A204.1 (cell line): ENCODE data around the gene IL17RC.
"Not testable (repeated sequence)": the region's sequence is repeated elsewhere in the genome, so short reads cannot be mapped to it uniquely, and the experiment has no call there.

ENCODE experiments used
- FAIRE-seq: peaks from 2 replicates; lab custom pipeline; 2012; peaks lifted over from hg19 to GRCh38; lab: Jason Lieb, UNC

Gene IL17RC

DNA sequence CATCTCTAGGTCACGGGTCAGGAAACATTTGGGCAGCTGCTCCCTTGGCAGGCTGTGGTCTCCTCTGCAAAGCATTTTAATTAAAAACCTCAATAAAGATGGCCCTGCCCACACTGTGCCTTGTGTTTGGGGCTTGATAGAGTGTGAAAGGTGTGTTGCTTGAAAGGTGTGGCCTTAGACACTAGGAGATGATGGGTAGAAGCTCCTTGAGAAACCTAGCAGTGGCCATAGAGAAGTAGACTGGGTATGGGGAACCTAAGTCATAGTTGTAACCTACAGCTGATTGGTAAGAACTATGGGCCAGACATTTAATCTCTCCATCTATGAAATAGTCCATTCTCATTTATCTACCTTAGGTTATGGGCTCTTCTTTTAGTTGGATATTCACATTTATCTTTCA, 23.2 kb upstream of the IL17RC start:
- no peak for FAIRE-seq

DNA sequence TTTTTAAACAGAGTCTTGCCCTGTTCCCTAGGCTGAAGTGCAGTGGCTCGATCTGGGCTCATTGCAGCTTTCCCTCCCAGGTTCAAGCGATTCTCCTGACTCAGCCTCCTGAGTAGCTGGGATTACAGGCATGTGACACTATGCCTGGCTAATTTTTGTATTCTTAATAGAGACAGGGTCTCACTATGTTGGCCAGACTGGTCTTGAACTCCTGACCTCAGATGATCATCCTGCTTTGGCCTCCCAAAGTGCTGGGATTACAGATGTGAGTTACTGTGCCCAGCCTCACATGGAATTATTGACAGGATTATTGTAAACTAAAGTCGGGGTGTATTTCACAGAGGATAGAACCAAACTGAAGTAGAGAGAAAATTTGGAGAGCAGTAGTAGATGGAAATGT, 21.2 kb upstream of the IL17RC start:
- not testable (repeated sequence) for FAIRE-seq

DNA sequence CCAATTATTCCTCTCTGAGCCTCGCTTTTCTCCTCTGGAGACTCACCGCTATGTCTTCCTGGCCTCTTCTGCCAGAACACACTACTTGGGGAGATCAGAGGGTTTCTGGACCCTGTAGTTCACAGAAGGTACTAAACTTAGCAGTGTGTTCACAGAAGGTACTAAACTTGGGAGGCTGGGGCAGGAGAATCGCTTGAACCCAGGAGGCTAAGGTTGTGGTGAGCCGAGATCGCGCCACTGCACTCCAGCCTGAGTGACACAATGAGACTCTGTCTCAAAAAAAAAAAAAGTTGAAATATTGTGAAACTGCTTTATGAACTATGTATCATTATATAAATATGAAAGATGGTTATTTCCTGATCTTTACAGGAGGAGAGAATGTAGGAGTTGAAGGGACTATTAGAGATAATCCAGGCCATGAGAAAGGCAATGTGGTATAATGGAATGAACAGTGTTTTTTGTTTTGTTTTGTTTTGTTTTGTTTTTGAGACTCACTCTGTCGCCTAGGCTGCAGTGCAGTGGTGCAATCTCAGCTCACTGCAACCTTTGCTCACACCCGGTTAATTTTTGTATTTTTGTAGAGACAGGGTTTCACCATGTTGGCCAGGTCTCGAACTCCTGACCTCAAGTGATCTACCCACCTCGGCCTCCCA, 20.0 kb upstream of the IL17RC start:
- FAIRE-seq, result not testable (repeated sequence)

- FAIRE-seq, result no peak
These were observed 19.2 kb upstream of the IL17RC start for GRCh38 chr3:9897408-9898372.

DNA sequence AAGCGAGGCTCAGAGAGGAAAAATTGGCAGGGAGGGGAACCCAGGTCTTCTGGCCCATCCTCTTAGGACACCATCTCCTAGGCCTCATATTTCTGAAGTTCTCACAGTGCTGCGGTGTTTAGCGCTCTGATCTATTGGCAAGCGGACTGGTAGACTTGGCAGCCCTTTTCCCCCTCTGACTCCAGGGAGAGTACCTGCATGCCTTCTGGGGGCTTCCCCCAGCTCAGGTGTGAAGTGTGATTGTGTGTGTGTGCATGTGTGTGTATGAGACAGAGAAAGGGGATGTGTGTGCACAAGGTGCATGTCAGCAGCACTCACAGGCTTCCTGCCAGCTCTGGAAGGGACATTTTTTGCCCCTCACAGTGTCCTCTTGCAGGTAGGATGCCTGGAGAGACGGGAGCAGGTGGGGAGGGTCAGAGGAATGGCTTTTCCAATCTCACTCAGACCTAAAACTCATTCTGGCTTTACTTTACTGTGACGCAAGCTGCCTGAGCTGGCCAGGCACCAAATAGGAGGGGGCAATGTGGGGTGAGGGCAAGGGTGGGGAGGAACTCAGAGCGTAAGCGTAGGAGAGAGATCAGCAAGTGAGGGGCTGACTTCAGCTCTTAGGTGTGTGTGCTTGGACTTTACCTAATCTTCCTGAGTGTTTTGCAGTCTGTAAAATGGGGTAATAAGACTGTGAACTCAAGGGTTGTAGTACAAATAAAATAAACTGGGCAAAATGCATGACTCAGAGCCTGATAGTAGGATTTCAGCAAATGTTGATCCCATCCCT, 18.2 kb upstream of the IL17RC start:
- FAIRE-seq, result no peak

- FAIRE-seq, result no peak
These were observed 17.6 kb upstream of the IL17RC start for GRCh38 chr3:9899289-9899791.

DNA sequence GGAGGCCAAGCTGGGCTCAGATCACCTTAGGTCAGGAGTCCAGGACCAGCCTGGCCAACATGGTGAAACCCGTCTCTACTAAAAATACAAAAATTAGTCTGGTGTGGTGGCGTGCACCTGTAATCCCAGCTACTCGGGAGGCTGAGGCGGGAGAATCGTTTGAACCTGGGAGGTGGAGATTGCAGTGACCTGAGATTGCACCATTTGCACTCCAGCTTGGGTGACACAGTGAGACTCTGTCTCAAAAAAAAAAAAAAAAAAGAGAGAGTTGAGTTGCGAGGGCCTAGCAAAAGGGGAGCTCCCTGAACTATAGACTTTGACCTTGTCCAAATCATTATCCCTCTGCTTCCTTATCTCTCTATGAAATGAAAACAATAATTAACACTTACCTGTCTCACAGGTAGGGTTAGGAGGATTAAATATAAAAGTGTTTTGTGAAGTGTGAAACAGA, 15.9 kb upstream of the IL17RC start:
- not testable (repeated sequence) for FAIRE-seq

- no peak for FAIRE-seq
These were observed 14.9 kb upstream of the IL17RC start for GRCh38 chr3:9901967-9902366.

DNA sequence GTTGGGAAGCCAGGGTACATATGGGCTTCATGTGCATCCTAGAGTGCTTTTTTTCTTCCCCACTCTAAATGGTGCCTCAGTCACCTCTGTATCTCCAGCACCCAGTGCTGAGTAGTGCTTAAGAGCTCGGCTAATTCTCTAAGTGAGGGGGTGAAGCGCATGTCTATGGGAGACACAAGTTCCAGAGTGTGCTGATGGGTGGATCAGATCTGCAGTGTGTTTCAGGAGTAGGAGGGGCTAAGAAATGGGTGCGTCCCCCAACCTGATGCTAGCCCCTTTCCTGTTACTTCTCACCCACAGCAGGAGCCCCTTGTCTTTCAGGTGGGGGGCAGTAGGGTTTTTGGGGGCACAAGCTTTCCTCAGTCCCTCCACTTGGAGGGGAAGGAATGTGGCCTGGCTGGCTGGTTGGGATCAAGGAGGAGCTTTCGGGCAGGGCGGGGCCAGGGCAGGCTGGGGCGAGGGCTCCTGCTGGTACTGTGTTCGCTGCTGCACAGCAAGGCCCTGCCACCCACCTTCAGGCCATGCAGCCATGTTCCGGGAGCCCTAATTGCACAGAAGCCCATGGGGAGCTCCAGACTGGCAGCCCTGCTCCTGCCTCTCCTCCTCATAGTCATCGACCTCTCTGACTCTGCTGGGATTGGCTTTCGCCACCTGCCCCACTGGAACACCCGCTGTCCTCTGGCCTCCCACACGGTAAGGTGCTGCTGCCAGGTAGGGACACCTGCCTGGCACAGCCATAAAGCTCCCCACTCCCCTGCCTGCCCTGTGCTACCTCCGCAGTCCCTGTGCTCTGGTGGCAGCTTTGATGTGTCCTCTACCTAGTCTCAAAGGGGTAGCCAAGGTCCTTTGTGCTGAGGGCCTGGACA, 14.3 kb upstream of the IL17RC start, which contains the start of gene IL17RE:
Gene IL17RE, plus strand, starts transcription at position 477 of the 866 bp plus-strand sequence. Its CDS starts 85 bp downstream, at position 562.
- no peak for FAIRE-seq

DNA sequence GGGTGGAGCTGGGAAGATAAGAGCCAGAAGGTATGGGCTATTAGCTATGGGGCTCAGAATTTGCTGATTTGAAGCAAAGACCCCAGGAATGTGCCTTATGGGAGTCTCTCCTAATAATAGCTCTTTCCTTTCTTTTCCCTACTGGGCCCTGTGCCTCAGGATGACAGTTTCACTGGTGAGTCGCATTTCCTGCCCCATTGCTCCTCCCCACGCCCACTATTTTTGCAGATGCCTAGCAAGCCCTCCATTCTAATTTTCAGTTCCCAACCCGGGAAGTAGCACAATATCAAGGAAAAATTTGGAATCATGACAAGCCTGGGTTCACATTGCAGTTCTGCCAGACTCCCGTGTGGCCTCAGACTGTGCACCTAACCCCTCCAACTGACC, 13.7 kb upstream of the IL17RC start:
- FAIRE-seq, result no peak

DNA sequence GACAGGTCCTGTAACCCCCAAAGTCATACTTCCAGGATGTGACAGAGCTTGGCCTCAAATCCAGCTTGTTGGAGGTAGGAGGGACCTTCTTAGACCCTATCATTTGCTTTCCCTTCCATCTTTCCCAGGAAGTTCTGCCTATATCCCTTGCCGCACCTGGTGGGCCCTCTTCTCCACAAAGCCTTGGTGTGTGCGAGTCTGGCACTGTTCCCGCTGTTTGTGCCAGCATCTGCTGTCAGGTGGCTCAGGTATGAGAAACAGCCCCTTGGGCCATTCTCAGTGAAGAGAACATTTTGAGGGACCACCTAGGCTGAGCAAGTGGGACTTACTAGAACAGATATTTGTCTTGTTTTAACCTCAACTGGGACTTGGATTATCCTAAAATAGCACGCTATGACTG, 13.0 kb upstream of the IL17RC start:
- FAIRE-seq, result no peak

DNA sequence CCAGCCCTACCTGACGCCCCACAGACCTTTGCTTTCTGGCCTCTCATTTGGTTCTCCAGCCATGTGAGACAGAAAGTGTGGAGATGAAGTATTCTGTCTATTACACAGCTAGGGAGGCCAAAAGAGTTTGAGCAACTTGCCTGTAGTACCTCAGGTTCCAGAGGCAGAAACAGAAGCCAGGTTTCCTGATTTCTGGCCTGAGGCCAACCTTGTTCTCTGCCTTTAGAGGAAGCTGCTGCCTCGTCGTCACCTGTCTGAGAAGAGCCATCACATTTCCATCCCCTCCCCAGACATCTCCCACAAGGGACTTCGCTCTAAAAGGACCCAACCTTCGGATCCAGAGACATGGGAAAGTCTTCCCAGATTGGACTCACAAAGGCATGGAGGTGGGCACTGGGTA, 10.4 kb upstream of the IL17RC start:
- no peak for FAIRE-seq

GRCh38 chr3:9908286-9908685, 8.6 kb upstream of the IL17RC start:
- no peak for FAIRE-seq

GRCh38 chr3:9909221-9910013, 7.5 kb upstream of the IL17RC start:
- no peak for FAIRE-seq

GRCh38 chr3:9911863-9912262, 5.0 kb upstream of the IL17RC start:
- FAIRE-seq, result no peak

GRCh38 chr3:9912294-9912935, 4.5 kb upstream of the IL17RC start:
- no peak for FAIRE-seq

DNA sequence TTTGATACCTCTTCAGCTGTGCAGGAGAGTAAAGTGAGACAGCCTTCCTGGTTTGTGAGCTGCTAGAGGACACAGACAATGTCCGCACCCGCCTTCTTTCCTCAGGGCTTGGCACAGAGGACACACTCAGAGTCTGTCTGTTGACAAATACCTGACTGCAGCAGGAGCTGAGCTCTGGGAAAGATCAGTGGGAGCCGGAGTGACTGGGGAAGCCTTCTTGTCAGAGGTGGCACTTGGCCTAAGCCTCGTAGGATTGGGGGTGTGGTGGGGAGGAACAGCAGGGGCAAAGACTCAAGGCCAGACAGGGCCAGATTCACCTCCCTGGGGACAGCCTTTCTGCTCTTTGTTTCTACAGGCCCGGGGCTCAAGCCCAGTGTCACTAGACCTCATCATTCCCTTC, 3.3 kb upstream of the IL17RC start:
- FAIRE-seq, result no peak

- no peak for FAIRE-seq
These were observed 2.9 kb upstream of the IL17RC start for GRCh38 chr3:9914011-9914410.

- no peak for FAIRE-seq
These were observed 2.2 kb upstream of the IL17RC start for GRCh38 chr3:9914559-9915253.
